Body of pancreas (tissue), 4 donors: Measurements from ENCODE around the gene NR2F1-AS1.

Source experiments
- CTCF ChIP-seq, 7 experiments: fragments of 450-650 bp in 4 of 7; fragments of 200-600 bp in 3 of 7; sonication (generic) in 3 of 7; IDR thresholded peaks; one replicate each; pipeline ENCODE4 v1.5.1; 2016 to 2019; ENCODE audit warnings: antibody characterized with exemption in 7 of 7
- POLR2A ChIP-seq, 3 donors: fragments of 450-650 bp; IDR thresholded peaks; one replicate each; pipeline ENCODE4 v1.6.1; 2016; ENCODE audit warnings: antibody characterized with exemption in 3 of 3, mild to moderate bottlenecking in 2 of 3

DNA sequence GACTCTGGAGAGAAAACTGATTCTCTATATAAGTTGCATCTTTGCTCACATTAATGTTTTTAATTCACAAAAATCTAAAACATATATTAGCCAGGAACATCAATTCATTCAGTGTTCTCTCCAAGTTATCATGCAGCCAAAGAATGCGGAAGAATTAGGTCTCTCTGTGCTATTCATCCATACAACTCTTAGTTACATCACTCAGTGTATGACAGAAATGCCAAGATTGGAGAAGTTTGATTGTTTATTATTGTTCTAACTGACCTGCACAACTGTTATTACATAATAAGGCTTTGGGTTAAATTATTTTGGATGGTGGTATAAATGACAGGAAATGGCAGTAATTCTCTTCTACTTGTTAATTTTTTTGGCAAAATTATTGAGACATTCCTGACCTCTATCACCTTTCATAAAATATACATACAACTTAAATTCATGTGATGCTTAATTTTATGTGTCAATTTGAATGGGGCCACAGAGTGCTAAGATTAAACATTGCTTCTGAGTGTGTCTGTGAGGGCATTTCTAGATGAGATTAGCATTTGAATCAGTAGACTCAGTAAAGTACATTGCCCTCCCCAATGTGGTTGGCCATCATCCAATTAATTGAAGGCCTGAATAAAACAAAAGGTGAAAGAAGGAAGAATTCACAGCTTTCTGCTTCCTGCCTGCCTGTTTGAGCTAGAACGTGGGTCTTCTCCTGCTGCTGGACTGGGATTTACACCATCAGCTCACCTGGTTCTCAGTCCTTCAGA lies 70.2 kb downstream of the NR2F1-AS1 start:
- TF ChIP-seq CTCF (IDR thresholded peaks at IDR 0.05) (no peak), POLR2A (IDR thresholded peaks at IDR 0.05) (no peak)
